ENCODE results near the gene TIE1.

The TIE1 gene

GRCh38 chr1:43338001-43338400, 37.2 kb downstream of the TIE1 start:
- DNase-seq (ENCODE audit: low spot score), result no peak

GRCh38 chr1:43339584-43340232, 38.9 kb downstream of the TIE1 start:
- DNase-seq (ENCODE audit: low spot score), result no peak

- no peak for DNase-seq (ENCODE audit: low spot score)
These were observed 39.8 kb downstream of the TIE1 start for GRCh38 chr1:43340559-43340958.

- no peak for DNase-seq (ENCODE audit: low spot score)
These were observed 43.6 kb downstream of the TIE1 start for GRCh38 chr1:43344267-43344850.

GRCh38 chr1:43345120-43345519, 44.3 kb downstream of the TIE1 start:
- DNase-seq (ENCODE audit: low spot score), result no peak

GRCh38 chr1:43346636-43347035, 45.9 kb downstream of the TIE1 start:
- no peak for DNase-seq (ENCODE audit: low spot score)

- peak; percentile 21 for DNase-seq (ENCODE audit: low spot score)
These were observed 47.6 kb downstream of the TIE1 start for GRCh38 chr1:43348343-43348808.

- DNase-seq (ENCODE audit: low spot score), result peak; percentile 52
These were observed 48.2 kb downstream of the TIE1 start for GRCh38 chr1:43348809-43349593.

GRCh38 chr1:43349594-43350306, 49.0 kb downstream of the TIE1 start:
- no peak for DNase-seq (ENCODE audit: low spot score)

GRCh38 chr1:43350976-43351375, 50.2 kb downstream of the TIE1 start:
- DNase-seq (ENCODE audit: low spot score), result no peak

GRCh38 chr1:43351421-43352350, 50.9 kb downstream of the TIE1 start:
- DNase-seq (ENCODE audit: low spot score), result no peak

- DNase-seq (ENCODE audit: low spot score), result no peak
These were observed 51.5 kb downstream of the TIE1 start for GRCh38 chr1:43352351-43352705.

- no peak for DNase-seq (ENCODE audit: low spot score)
These were observed 52.1 kb downstream of the TIE1 start for GRCh38 chr1:43352881-43353280.

GRCh38 chr1:43354471-43354870, 53.7 kb downstream of the TIE1 start:
- DNase-seq (ENCODE audit: low spot score), result no peak

- no peak for DNase-seq (ENCODE audit: low spot score)
These were observed 54.2 kb downstream of the TIE1 start for GRCh38 chr1:43354936-43355335.

- no peak for DNase-seq (ENCODE audit: low spot score)
These were observed 56.5 kb downstream of the TIE1 start for GRCh38 chr1:43357251-43357650.

- peak; percentile 24 for DNase-seq (ENCODE audit: low spot score)
These were observed 57.5 kb downstream of the TIE1 start for GRCh38 chr1:43358121-43358745.

GRCh38 chr1:43358746-43359693, 58.2 kb downstream of the TIE1 start, which contains the start of gene CDC20:
Gene CDC20 (plus strand): TSS chr1:43358981. CDS start chr1:43359216, 235 bp downstream.
- peak; percentile 98 for DNase-seq (ENCODE audit: low spot score)

- DNase-seq (ENCODE audit: low spot score), result no peak
These were observed 58.9 kb downstream of the TIE1 start for GRCh38 chr1:43359696-43360095.

GRCh38 chr1:43360616-43361015, 59.8 kb downstream of the TIE1 start:
- DNase-seq (ENCODE audit: low spot score), result no peak
